HG03558 (cell line): ENCODE data around the gene PRSS48.
"Not testable (repeated sequence)": the region's sequence is repeated elsewhere in the genome, so short reads cannot be mapped to it uniquely, and the experiment has no call there.

Experiments
- ATAC-seq: cut with Tn5 transposase; IDR thresholded peaks from one replicate; pipeline ENCODE4 v1.9.1; 2021; ENCODE audit warnings: moderate number of reproducible peaks; ENCODE audit not compliant: unreplicated experiment; ENCODE audit errors: extremely low read depth

PRSS48 gene

GRCh38 chr4:151259752-151260151 is 17.2 kb upstream of the PRSS48 start:
- no peak for ATAC-seq

GRCh38 chr4:151260526-151260925 is 16.4 kb upstream of the PRSS48 start:
- ATAC-seq: no peak

GRCh38 chr4:151263455-151263854 is 13.5 kb upstream of the PRSS48 start:
- no peak for ATAC-seq

GRCh38 chr4:151266497-151266896 is 10.5 kb upstream of the PRSS48 start:
- ATAC-seq: no peak

- ATAC-seq: no peak
Observed at GRCh38 chr4:151267104-151267503, 9.9 kb upstream of the PRSS48 start.

- no peak for ATAC-seq
Observed at GRCh38 chr4:151267822-151268535, 9.0 kb upstream of the PRSS48 start.

GRCh38 chr4:151268905-151269304 is 8.1 kb upstream of the PRSS48 start:
- not testable (repeated sequence) for ATAC-seq

- no peak for ATAC-seq
Observed at GRCh38 chr4:151284534-151285245, 7.7 kb downstream of the PRSS48 start.

GRCh38 chr4:151287409-151287808 is 10.4 kb downstream of the PRSS48 start:
- no peak for ATAC-seq

GRCh38 chr4:151291485-151291884 is 14.5 kb downstream of the PRSS48 start:
- no peak for ATAC-seq

GRCh38 chr4:151292038-151292437 is 15.1 kb downstream of the PRSS48 start:
- no peak for ATAC-seq

GRCh38 chr4:151294833-151295496 is 18.0 kb downstream of the PRSS48 start:
- ATAC-seq: no peak

- ATAC-seq: no peak
Observed at GRCh38 chr4:151296227-151296626, 19.3 kb downstream of the PRSS48 start.

GRCh38 chr4:151297170-151297569 is 20.2 kb downstream of the PRSS48 start:
- no peak for ATAC-seq

GRCh38 chr4:151302432-151302831 is 25.5 kb downstream of the PRSS48 start:
- ATAC-seq: no peak

- ATAC-seq: no peak
Observed at GRCh38 chr4:151304226-151304625, 27.3 kb downstream of the PRSS48 start.

- ATAC-seq: peak; percentile 70
Observed at GRCh38 chr4:151304755-151305154, 27.8 kb downstream of the PRSS48 start.

- no peak for ATAC-seq
Observed at GRCh38 chr4:151310124-151310728, 33.3 kb downstream of the PRSS48 start.

- no peak for ATAC-seq
Observed at GRCh38 chr4:151313306-151314009, 36.5 kb downstream of the PRSS48 start.

- no peak for ATAC-seq
Observed at GRCh38 chr4:151314010-151314355, 37.0 kb downstream of the PRSS48 start.
